CD4-positive, alpha-beta T cell treated with Interleukin-17A for 4 hours (primary cell): ENCODE measurements around the gene RETSAT.
"Not testable (repeated sequence)": the region's sequence is repeated elsewhere in the genome, so short reads cannot be mapped to it uniquely, and the experiment has no call there.

Experiments used
- DNase-seq: peaks from one replicate; pipeline ENCODE4 v3.0.0-alpha.2; 2020; ENCODE audit warnings: mixed read lengths

Gene RETSAT

GRCh38 chr2:85377083-85377482 is 22.8 kb upstream of the RETSAT start:
- DNase-seq: no peak

GRCh38 chr2:85376291-85377065 is 22.1 kb upstream of the RETSAT start:
- DNase-seq: no peak

- no peak for DNase-seq
These were observed 16.7 kb upstream of the RETSAT start for GRCh38 chr2:85371045-85371444.

GRCh38 chr2:85369500-85369899 is 15.2 kb upstream of the RETSAT start:
- no peak for DNase-seq

- DNase-seq: no peak
These were observed 14.6 kb upstream of the RETSAT start for GRCh38 chr2:85368921-85369320.

GRCh38 chr2:85367180-85367579 is 12.9 kb upstream of the RETSAT start:
- DNase-seq: no peak

- not testable (repeated sequence) for DNase-seq
These were observed 8.5 kb upstream of the RETSAT start for GRCh38 chr2:85362653-85363387.

- DNase-seq: no peak
These were observed 3.4 kb upstream of the RETSAT start for GRCh38 chr2:85357736-85358135.

- no peak for DNase-seq
These were observed 1.9 kb upstream of the RETSAT start for GRCh38 chr2:85356186-85356585.

- no peak for DNase-seq
These were observed 1.2 kb upstream of the RETSAT start for GRCh38 chr2:85355521-85355920.

GRCh38 chr2:85355073-85355410 is 714 bp upstream of the RETSAT start:
- no peak for DNase-seq

- peak; percentile 12 for DNase-seq
These were observed 447 bp downstream of the RETSAT start for GRCh38 chr2:85353876-85354285.

- no peak for DNase-seq
These were observed 6.7 kb downstream of the RETSAT start for GRCh38 chr2:85347599-85347998.

- DNase-seq: no peak
These were observed 9.9 kb downstream of the RETSAT start for GRCh38 chr2:85344356-85344954.

GRCh38 chr2:85343207-85343895 is 11.0 kb downstream of the RETSAT start:
- not testable (repeated sequence) for DNase-seq

GRCh38 chr2:85342156-85342555 is 12.2 kb downstream of the RETSAT start:
- no peak for DNase-seq

GRCh38 chr2:85341269-85342029 is 12.9 kb downstream of the RETSAT start:
- DNase-seq: no peak

GRCh38 chr2:85340034-85340892 is 14.1 kb downstream of the RETSAT start:
- no peak for DNase-seq

GRCh38 chr2:85334928-85335327 is 19.4 kb downstream of the RETSAT start:
- DNase-seq: no peak

GRCh38 chr2:85333877-85334276 is 20.5 kb downstream of the RETSAT start:
- DNase-seq: not testable (repeated sequence)

GRCh38 chr2:85330839-85331636 is 23.3 kb downstream of the RETSAT start:
- DNase-seq: no peak
